CD4-positive, alpha-beta memory T cell (primary cell): ENCODE results near the gene UBE2F. TPM values are rescaled to one million over a fixed set of nuclear protein-coding genes. Genes with fewer than 3 reads are reported as not detected.

Experiments used
- CTCF ChIA-PET: fragments of 350-600 bp; sonication (Branson Sonifier 250); formaldehyde crosslinking; loops from one replicate; lab custom pipeline; 2021; ENCODE audit warnings: inconsistent platforms; ENCODE audit not compliant: partially characterized antibody; lab: Charles Lee
- POLR2A ChIA-PET: fragments of 350-600 bp; sonication (Branson Sonifier 250); formaldehyde crosslinking; loops from one replicate; lab custom pipeline; 2021; ENCODE audit not compliant: partially characterized antibody; lab: Charles Lee
- DNase-seq, 5 donors: peaks; one replicate each; pipeline versions ENCODE4 v3.0.0 to v3.0.0-alpha.2; 2020 to 2022; ENCODE audit warnings: mixed read lengths in 1 of 5
- H3K27ac ChIP-seq: one replicate; pipeline ENCODE4 v1.7.0; 2013; ENCODE audit warnings: low read depth, low read length
- H3K27me3 ChIP-seq: 2 replicates; pipeline ENCODE4 v1.7.0; 2013; ENCODE audit warnings: mild to moderate bottlenecking, low read length, moderate library complexity; ENCODE audit not compliant: insufficient read depth
- H3K36me3 ChIP-seq: 2 replicates; pipeline ENCODE4 v1.7.0; 2013; ENCODE audit warnings: mild to moderate bottlenecking, low read length, moderate library complexity; ENCODE audit not compliant: insufficient read depth
- H3K4me1 ChIP-seq: 2 replicates; pipeline ENCODE4 v1.7.0; 2013; ENCODE audit warnings: mild to moderate bottlenecking, low read length, moderate library complexity; ENCODE audit not compliant: insufficient read depth
- H3K4me3 ChIP-seq, 2 donors: one replicate each; pipeline ENCODE4 v1.7.0; 2013; ENCODE audit warnings: low read length in 2 of 2, mild to moderate bottlenecking in 1 of 2
- H3K9me3 ChIP-seq, 2 donors: one replicate each; pipeline ENCODE4 v1.7.0; 2013; ENCODE audit warnings: low read length in 2 of 2, control low read depth in 1 of 2; ENCODE audit not compliant: control insufficient read depth in 1 of 2
- H3K27ac Mint-ChIP-seq, 7 donors: one replicate each; pipeline ENCODE4 v1.8.0; 2020 to 2021; ENCODE audit warnings: mixed read lengths in 7 of 7, mild to moderate bottlenecking in 6 of 7, inconsistent platforms in 3 of 7, moderate library complexity in 3 of 7
- H3K27me3 Mint-ChIP-seq, 2 donors: one replicate each; pipeline ENCODE4 v1.8.0; 2020 to 2021; ENCODE audit warnings: mixed read lengths in 2 of 2
- H3K36me3 Mint-ChIP-seq, 2 donors: one replicate each; pipeline ENCODE4 v1.8.0; 2020 to 2021; ENCODE audit warnings: mixed read lengths in 2 of 2, inconsistent platforms in 1 of 2, mild to moderate bottlenecking in 1 of 2
- H3K4me1 Mint-ChIP-seq, 4 donors: one replicate each; pipeline ENCODE4 v1.8.0; 2020 to 2021; ENCODE audit warnings: mixed read lengths in 4 of 4, mild to moderate bottlenecking in 1 of 4
- H3K4me3 Mint-ChIP-seq, 8 donors: one replicate each; pipeline ENCODE4 v1.8.0; 2020 to 2021; ENCODE audit warnings: mixed read lengths in 8 of 8, mild to moderate bottlenecking in 7 of 8, moderate library complexity in 6 of 8, inconsistent platforms in 3 of 8
- H3K9me3 Mint-ChIP-seq, 8 donors: one replicate each; pipeline ENCODE4 v1.8.0; 2020 to 2021; ENCODE audit warnings: mixed read lengths in 8 of 8, mild to moderate bottlenecking in 5 of 8, inconsistent platforms in 3 of 8, moderate library complexity in 1 of 8
- intact Hi-C: fragments of 100-400 bp; cut with micrococcal nuclease; formaldehyde crosslinking; loops from one replicate; pipeline ENCODE4 v1.15.1; 2023
- polyA plus RNA-seq, 2 donors: library from polyadenylated mRNA; unstranded; fragments of 300-500 nt; fragmentation: Illumina TruSeq; gene quantifications; one replicate each; pipeline ENCODE4 v1.2.3, GENCODE V29; 2021
- total RNA-seq, 2 experiments: library from RNA; stranded (reverse); gene quantifications; one replicate each; pipeline ENCODE4 v1.2.3, GENCODE V29; 2021

Gene UBE2F
- total and polyA plus RNA-seq, 4 experiments from 2014 or later: 35.7 to 116 (median 60.9) TPM

GRCh38 chr2:237934186-237934585, 32.6 kb upstream of the UBE2F start:
- intact Hi-C loops: no loop called here

DNA sequence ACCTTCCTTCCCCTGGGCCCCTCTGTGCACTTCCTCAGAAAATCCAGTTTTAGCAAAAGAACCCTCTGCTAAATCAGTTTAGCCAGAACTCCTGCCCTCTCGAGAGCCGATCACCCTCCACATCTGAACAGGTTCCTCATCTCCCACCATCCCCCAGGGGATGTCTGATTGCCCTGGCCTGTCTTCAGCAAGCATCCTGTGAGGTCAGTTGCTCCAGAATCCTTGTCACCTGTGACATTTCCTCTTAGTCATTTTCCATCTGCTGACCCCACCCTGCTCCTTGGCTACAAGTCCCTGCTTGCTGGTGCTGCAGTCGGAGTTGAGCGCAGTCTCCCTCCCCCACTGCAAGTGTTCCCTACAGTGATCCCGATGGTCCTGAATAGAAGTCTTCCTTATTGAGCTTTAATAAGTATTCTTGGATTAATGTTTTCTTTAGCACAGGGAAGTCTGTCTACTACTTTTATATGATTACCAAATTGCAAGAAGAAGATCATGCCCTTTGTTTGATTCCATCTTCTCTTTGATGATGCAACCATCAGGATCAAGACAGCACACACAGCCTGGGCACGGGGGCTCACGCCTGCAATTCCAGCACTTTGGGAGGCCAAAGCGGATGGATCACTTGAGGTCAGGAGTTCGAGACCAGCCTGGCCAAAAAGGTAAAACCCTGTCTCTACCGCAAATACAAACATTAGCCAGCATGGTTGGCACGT, 30.9 kb upstream of the UBE2F start:
- DNase-seq: no peak
- H3K9me3 ChIP-seq: no peaks in the 10 kb centered on the region
- H3K4me3 ChIP-seq: no peak overlapping the region
- Mint-ChIP-seq H3K4me3 (no peak overlapping the region), H3K9me3 (peaks cover 2 to 14% (median 6%) of the 10 kb centered on the region in 8 donors), H3K27ac (peak overlapping the region in 1 of 7 donors; percentile 19), H3K27me3 (no peaks in the 10 kb centered on the region), H3K36me3 (peaks cover 6 to 12% of the 10 kb centered on the region in 2 donors), H3K4me1 (peaks cover 21 to 29% (median 22%) of the 10 kb centered on the region in 4 donors)
- peaks cover 17% of the 10 kb centered on the region for H3K4me1 ChIP-seq
- no peaks in the 10 kb centered on the region for H3K27me3 ChIP-seq
- no peak overlapping the region for H3K27ac ChIP-seq
- ChIA-PET CTCF (interaction anchor here (0.7 kb wide), 1 partner anchor 105 kb away, joined by 3 read pairs; no protein-coding TSS in a partner anchor), POLR2A (no interaction called here)
- no peaks in the 10 kb centered on the region for H3K36me3 ChIP-seq
- intact Hi-C loops: no loop called here

More at GRCh38 chr2:237934186-237934585, 32.6 kb upstream of the UBE2F start:
- no peak for DNase-seq
- no peak overlapping the region for H3K27ac Mint-ChIP-seq
- Histone ChIP-seq H3K27me3 (no peaks in the 10 kb centered on the region), H3K4me3 (no peak overlapping the region), H3K9me3 (no peaks in the 10 kb centered on the region), H3K36me3 (no peaks in the 10 kb centered on the region), H3K27ac (no peak overlapping the region), H3K4me1 (no peaks in the 10 kb centered on the region)
- POLR2A ChIA-PET: interaction anchor here (1.5 kb wide), 1 partner anchor 9 kb away, joined by 4 read pairs; no protein-coding TSS in a partner anchor
- H3K27me3 Mint-ChIP-seq: no peaks in the 10 kb centered on the region
- peaks cover 5 to 13% (median 9%) of the 10 kb centered on the region in 4 donors for H3K4me1 Mint-ChIP-seq
- H3K4me3 Mint-ChIP-seq: peak overlapping the region in 1 of 8 donors; percentile 16
- CTCF ChIA-PET: no interaction called here
- H3K9me3 Mint-ChIP-seq: peaks cover 0 to 6% (median under 1%) of the 10 kb centered on the region in 8 donors
- peaks cover under 1 to 1% of the 10 kb centered on the region in 2 donors for H3K36me3 Mint-ChIP-seq

- H3K9me3 ChIP-seq: peaks cover 0 to 3% of the 10 kb centered on the region in 2 donors
- no peak for DNase-seq
- H3K4me3 Mint-ChIP-seq: peak overlapping the region in 2 of 8 donors; percentile 41 to 68
- H3K27me3 Mint-ChIP-seq: no peaks in the 10 kb centered on the region
- peaks cover 50% of the 10 kb centered on the region for H3K4me1 ChIP-seq
- no peak overlapping the region for H3K27ac ChIP-seq
- ChIA-PET POLR2A (interaction anchor here (1.2 to 1.3 kb wide), 2 partner anchors 13 to 15 kb away, joined by 3 to 4 read pairs; no protein-coding TSS in a partner anchor), CTCF (interaction anchor here (0.5 kb wide), 1 partner anchor 18 kb away, joined by 3 read pairs; no protein-coding TSS in a partner anchor)
- no peaks in the 10 kb centered on the region for H3K36me3 ChIP-seq
- peaks cover 44 to 62% (median 49%) of the 10 kb centered on the region in 4 donors for H3K4me1 Mint-ChIP-seq
- peaks cover 2 to 29% (median 22%) of the 10 kb centered on the region in 8 donors for H3K9me3 Mint-ChIP-seq
- H3K27ac Mint-ChIP-seq: peak overlapping the region in 5 of 7 donors; percentile 21 to 85 (median 78)
- peaks cover 13 to 20% of the 10 kb centered on the region in 2 donors for H3K36me3 Mint-ChIP-seq
- intact Hi-C loops: no loop called here
- H3K27me3 ChIP-seq: no peaks in the 10 kb centered on the region
- H3K4me3 ChIP-seq: no peak overlapping the region
Measured at GRCh38 chr2:237939251-237939650, 27.6 kb upstream of the UBE2F start.

DNA sequence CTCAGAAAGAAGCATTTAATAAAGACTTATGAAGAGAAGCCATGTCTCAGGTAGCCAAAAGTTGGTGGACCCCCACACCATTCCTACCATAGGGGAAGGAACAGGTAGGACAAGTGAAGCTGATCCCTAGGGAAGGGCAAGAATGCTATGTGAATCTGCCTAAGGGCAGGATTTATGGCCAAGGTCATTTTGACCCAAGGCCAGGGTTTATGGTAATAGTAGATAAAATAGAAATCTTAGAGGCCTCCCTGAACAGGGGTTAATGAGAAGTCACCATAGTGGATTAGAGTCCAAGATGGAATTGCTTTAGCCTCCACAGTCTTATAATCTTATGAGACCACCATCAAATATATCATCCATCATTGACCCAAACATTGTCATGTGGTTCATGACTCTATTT, 26.0 kb upstream of the UBE2F start:
- Histone ChIP-seq H3K36me3 (no peaks in the 10 kb centered on the region), H3K27me3 (no peaks in the 10 kb centered on the region), H3K9me3 (peaks cover 0 to 9% of the 10 kb centered on the region in 2 donors), H3K4me1 (peaks cover 65% of the 10 kb centered on the region), H3K4me3 (peak overlapping the region in 1 of 2 donors; percentile 0), H3K27ac (peak overlapping the region; percentile 20)
- Mint-ChIP-seq H3K9me3 (peaks cover 2 to 36% (median 29%) of the 10 kb centered on the region in 8 donors), H3K36me3 (peaks cover 13 to 24% of the 10 kb centered on the region in 2 donors), H3K27ac (peak overlapping the region; percentile 85 to 97 (median 93)), H3K4me1 (peaks cover 49 to 73% (median 60%) of the 10 kb centered on the region in 4 donors), H3K27me3 (no peaks in the 10 kb centered on the region), H3K4me3 (peak overlapping the region in 5 of 8 donors; percentile 27 to 82 (median 56))
- intact Hi-C loops: no loop called here
- no peak for DNase-seq
- CTCF ChIA-PET: interaction anchor here (1.3 to 2.7 kb wide), 2 partner anchors 18 to 322 kb away, joined by 3 to 14 read pairs; no protein-coding TSS in a partner anchor
- POLR2A ChIA-PET: interaction anchor here (1.5 to 3.0 kb wide), 2 partner anchors 14 to 27 kb away, joined by 8 to 16 read pairs; no protein-coding TSS in a partner anchor

GRCh38 chr2:237941239-237941638, 25.6 kb upstream of the UBE2F start:
- H3K27ac ChIP-seq: peak overlapping the region; percentile 20
- Mint-ChIP-seq H3K27ac (peak overlapping the region; percentile 85 to 97 (median 90)), H3K9me3 (peaks cover 2 to 40% (median 31%) of the 10 kb centered on the region in 8 donors), H3K36me3 (peaks cover 13 to 24% of the 10 kb centered on the region in 2 donors), H3K4me3 (peak overlapping the region in 6 of 8 donors; percentile 56 to 82 (median 76)), H3K27me3 (no peaks in the 10 kb centered on the region), H3K4me1 (peaks cover 49 to 74% (median 63%) of the 10 kb centered on the region in 4 donors)
- H3K4me1 ChIP-seq: peaks cover 69% of the 10 kb centered on the region
- peaks cover 0 to 9% of the 10 kb centered on the region in 2 donors for H3K9me3 ChIP-seq
- ChIA-PET CTCF (interaction anchor here (1.3 to 2.7 kb wide), 2 partner anchors 18 to 322 kb away, joined by 3 to 14 read pairs; no protein-coding TSS in a partner anchor), POLR2A (interaction anchor here (0.6 to 3.0 kb wide), 5 partner anchors 15 to 119 kb away, joined by 3 to 16 read pairs (median 4); no protein-coding TSS in a partner anchor)
- H3K36me3 ChIP-seq: no peaks in the 10 kb centered on the region
- no peaks in the 10 kb centered on the region for H3K27me3 ChIP-seq
- intact Hi-C loops: no loop called here
- H3K4me3 ChIP-seq: peak overlapping the region in 1 of 2 donors; percentile 15
- DNase-seq: no peak

GRCh38 chr2:237942513-237942899, 24.3 kb upstream of the UBE2F start:
- DNase-seq: no peak
- Histone ChIP-seq H3K27ac (peak overlapping the region; percentile 20), H3K9me3 (peaks cover 0 to 9% of the 10 kb centered on the region in 2 donors), H3K4me3 (peak overlapping the region in 1 of 2 donors; percentile 15), H3K4me1 (peaks cover 74% of the 10 kb centered on the region), H3K27me3 (no peaks in the 10 kb centered on the region), H3K36me3 (no peaks in the 10 kb centered on the region)
- peaks cover 2 to 49% (median 34%) of the 10 kb centered on the region in 8 donors for H3K9me3 Mint-ChIP-seq
- intact Hi-C loops: loop anchor here (2.0 kb wide), 1 partner anchor 14 kb away; no protein-coding TSS in a partner anchor
- ChIA-PET CTCF (interaction anchor here (0.6 to 2.7 kb wide), 4 partner anchors 13 to 321 kb away, joined by 3 to 14 read pairs (median 4); no protein-coding TSS in a partner anchor), POLR2A (interaction anchor here (1.1 to 3.0 kb wide), 6 partner anchors 8 to 261 kb away, joined by 3 to 16 read pairs (median 4); partner anchors contain the start of gene ILKAP)
- H3K36me3 Mint-ChIP-seq: peaks cover 13 to 29% of the 10 kb centered on the region in 2 donors
- H3K4me1 Mint-ChIP-seq: peaks cover 51 to 85% (median 69%) of the 10 kb centered on the region in 4 donors
- H3K27ac Mint-ChIP-seq: peak overlapping the region; percentile 85 to 97 (median 90)
- peak overlapping the region in 7 of 8 donors; percentile 56 to 82 (median 75) for H3K4me3 Mint-ChIP-seq
- no peaks in the 10 kb centered on the region for H3K27me3 Mint-ChIP-seq
